IPS-NIHi7 (cell line): ENCODE measurements around the gene KIAA1671.
"Not testable (repeated sequence)": the region's sequence is repeated elsewhere in the genome, so short reads cannot be mapped to it uniquely, and the experiment has no call there.

Source experiments
- DNase-seq: peaks from one replicate; pipeline ENCODE4 v3.0.0; 2012; ENCODE audit warnings: mixed read lengths; ENCODE audit errors: extremely low spot score

Gene KIAA1671

GRCh38 chr22:24951942-24952836, at the start of gene KIAA1671:
TSS of gene KIAA1671 (plus strand) at chr22:24952716. CDS start at chr22:25028000, 75,284 bp downstream.
- DNase-seq, result peak; percentile 97

GRCh38 chr22:24905909-24906308, 46.6 kb upstream of the KIAA1671 start:
- no peak for DNase-seq

DNA sequence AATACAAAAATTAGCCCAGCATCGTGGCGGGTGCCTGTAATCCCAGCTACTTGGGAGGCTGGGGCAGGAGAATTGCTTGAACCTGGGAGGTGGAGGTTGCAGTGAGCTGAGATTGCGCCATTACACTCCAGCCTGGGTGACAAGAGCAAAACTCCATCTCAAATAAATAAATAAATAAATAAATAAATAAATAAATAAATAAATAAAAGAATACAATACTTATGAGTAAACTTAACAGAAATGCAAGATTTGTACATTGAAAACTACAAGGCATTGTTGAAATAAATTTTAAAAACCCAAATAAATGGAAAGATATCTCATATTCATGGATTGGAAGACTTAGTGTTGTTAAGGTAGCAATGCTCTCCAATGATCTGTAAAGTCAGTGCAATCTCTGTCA, 45.4 kb upstream of the KIAA1671 start:
- not testable (repeated sequence) for DNase-seq

DNA sequence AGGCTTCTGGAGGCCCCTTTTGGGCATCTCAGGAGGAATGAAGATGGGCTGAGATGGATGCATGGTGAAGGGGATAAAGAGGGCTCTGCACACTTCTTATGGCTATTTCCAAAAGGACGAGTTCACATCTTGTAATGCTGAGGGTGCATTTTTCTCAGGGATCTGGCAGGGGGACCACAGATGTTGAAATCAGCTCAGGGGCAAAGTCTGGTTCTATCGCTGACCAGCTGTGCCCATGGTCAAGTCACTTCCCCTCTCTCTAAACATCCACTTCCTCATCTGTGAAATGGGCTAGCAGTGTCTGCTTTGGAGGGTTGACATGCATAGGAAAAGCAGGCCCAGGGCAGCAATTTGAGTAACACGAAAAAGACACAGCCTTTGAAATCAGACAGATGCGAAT, 32.5 kb upstream of the KIAA1671 start:
- DNase-seq, result no peak

GRCh38 chr22:24925586-24926427, 26.7 kb upstream of the KIAA1671 start:
- DNase-seq, result peak; percentile 63

DNA sequence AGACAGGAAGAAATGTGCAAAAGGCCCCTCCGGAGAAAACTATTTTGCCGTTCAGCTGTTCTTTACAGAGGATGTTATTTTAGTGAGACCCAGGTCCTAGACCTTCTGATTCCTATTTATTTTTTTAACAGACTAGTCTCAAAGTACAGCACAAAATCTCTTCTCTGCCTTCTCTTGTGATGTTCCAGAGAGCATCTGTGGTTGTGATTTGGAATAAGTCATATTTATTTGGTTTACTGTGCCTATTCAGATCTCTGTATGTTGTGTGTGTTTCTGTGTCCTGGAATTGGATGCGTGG, 26.1 kb upstream of the KIAA1671 start:
- no peak for DNase-seq

- no peak for DNase-seq
Observed at GRCh38 chr22:24926849-24927579, 25.5 kb upstream of the KIAA1671 start.

DNA sequence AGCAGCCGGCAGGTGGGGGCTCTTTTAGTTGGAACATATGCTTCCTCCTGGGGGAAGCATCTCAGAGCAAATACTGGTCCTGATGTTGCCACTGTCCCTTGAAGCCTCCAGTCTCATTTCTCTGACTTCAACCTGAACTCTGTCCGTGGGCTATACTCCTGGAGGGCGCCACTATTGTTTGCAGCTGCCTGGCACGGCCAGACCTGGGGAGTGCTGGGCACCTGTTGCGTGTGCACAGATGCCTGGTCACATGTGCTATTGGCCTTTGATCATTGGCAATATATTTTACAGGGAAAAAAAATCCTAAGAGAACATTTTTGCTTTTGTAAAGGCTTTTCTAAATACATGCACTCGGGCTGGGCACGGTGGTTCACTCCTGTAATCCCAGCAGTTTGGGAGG, 24.2 kb upstream of the KIAA1671 start:
- DNase-seq, result no peak

DNA sequence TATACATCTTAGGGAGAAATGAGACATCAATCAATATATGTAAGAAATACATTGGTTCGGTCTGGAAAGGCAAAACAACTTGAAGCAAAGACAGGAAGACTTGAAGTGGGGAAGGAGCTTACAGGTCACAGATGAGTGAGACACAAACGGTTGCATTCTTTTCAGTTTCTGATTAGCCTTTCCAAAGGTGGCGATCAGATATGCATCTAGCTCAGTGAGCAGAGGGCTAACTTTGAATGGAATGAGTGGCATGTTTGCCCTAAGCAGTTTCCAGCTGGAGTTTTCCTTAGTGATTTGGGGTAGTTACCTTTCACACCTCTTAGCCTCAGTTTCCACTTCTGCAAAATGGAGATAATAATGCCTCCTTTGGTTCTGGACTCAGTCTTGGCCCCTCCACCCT, 21.8 kb upstream of the KIAA1671 start:
- no peak for DNase-seq

- no peak for DNase-seq
Observed at GRCh38 chr22:24935771-24936483, 16.6 kb upstream of the KIAA1671 start.

DNA sequence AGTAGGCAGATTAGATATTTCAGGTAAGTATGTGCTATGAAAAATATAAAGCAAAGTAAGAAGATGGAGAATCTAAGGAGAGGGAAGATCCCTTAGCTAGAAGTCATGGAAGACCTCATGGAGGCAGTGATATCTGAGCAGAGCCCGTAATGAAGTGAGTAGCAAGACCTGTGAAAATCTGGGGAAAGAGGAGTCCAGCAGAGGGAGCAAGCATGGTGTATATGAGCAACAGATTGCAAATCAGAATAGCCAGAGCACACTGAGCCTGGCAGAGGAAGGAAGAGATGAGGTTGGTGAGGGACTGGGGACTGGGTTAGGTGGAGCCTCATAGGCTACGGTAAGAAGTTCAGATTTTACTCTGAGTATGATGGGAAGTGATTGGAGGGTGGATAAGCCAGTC, 15.4 kb upstream of the KIAA1671 start:
- peak; percentile 67 for DNase-seq

DNA sequence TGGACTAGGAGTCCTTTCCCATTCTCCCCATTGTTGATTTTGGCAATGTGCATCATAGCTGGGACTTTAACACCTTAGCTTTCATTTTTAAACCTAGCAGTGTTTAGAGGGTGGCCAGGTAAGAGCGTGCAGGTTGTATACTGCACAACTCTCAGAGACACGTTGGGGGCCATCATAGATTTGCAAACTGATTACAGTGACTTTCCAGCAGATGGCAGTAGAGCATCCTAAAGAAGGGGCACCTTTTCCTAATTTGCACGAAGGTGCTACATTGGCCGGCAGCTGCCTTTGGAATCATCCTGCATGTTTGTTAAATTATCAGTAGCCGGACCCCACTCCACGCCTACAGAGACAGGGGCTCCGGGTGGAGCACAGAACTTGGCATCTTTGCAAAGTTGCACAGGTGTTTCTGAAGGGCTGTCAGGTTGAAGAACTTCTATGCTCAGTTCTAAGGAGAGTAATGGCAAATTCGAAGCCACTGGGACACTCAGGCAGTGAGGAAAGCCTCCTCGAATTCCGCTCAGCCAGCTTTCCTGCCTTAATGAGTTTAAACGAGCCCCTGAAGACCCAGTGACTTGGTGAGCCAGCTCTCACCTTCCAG, 13.7 kb upstream of the KIAA1671 start:
- DNase-seq, result peak; percentile 76

DNA sequence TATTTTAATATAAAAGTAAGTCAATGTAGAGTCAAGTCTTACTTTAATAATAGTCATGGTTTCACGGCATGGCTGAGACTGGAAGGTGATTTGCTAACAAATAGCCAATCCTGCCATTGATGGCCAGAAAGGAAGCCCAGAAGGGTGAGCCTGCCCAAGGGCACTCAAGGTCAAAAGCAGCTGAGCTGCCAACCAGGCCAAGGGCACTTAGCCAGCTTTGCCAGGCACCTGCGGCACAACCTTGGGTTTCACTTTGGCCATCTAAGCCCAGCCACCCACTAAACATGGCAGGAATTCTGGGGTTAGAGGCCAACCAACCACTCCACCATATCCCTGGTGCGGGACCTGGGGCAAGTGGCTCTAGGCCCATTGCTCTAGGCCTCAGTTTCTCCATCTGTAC, 10.2 kb upstream of the KIAA1671 start:
- DNase-seq, result no peak

GRCh38 chr22:24944217-24944937, 8.1 kb upstream of the KIAA1671 start:
- DNase-seq, result no peak

DNA sequence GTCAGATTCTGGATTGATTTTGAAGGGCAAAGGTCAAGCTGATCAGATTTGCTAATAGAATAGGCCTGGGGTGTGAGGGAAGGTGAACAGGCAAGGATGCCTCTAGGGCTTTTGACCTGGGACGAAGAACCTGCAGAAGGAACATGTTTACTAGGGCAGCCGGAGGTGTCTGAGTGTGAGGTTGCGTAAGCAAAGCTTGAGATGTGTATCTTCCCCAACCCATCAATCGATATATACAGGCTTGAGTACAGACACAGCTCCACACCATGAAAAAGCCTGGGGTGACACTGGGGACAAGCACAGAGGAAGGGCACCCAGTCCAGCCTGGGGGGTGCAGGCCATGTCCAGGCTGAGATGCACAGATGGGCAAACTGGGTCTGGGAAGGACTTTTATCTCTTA, 7.1 kb upstream of the KIAA1671 start:
- DNase-seq, result no peak

DNA sequence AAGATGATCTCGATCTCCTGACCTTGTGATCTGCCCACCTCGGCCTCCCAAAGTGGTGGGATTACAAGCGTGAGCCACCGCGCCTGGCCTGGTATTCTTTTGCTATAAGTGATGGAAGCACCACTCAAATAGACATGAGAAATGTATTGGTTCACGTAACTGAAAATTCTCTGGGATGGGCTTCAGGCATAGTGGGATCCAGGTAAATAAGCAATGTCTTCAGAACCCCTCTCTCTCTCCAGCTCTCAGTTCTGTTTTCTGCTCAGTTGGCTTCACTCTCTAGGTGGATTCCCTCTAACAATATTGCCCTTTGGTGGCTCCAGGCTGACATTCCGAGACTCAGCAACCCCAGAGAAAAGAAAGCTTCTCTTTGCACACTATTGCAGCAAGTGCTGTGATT, 5.1 kb upstream of the KIAA1671 start:
- no peak for DNase-seq

DNA sequence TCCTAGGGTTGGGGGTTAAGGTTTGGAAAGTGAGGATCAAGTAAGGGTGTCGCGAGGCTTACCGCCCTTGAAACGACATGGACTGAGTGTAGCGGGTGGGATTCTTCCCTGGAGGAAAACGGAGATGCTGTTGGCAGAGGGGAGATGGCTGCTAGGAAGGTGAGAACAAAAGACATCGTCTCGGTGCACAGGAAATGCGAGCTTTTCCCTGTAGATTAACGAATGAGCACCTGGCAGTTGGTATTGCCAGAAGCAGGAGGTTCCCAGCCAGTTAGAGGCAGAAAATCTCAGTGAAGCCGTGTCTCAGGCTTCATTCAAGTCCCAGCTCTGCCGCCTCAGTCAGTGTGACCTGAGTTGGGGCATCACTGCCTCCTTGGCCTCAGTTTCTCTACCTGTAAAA, 4.6 kb upstream of the KIAA1671 start:
- DNase-seq, result no peak

DNA sequence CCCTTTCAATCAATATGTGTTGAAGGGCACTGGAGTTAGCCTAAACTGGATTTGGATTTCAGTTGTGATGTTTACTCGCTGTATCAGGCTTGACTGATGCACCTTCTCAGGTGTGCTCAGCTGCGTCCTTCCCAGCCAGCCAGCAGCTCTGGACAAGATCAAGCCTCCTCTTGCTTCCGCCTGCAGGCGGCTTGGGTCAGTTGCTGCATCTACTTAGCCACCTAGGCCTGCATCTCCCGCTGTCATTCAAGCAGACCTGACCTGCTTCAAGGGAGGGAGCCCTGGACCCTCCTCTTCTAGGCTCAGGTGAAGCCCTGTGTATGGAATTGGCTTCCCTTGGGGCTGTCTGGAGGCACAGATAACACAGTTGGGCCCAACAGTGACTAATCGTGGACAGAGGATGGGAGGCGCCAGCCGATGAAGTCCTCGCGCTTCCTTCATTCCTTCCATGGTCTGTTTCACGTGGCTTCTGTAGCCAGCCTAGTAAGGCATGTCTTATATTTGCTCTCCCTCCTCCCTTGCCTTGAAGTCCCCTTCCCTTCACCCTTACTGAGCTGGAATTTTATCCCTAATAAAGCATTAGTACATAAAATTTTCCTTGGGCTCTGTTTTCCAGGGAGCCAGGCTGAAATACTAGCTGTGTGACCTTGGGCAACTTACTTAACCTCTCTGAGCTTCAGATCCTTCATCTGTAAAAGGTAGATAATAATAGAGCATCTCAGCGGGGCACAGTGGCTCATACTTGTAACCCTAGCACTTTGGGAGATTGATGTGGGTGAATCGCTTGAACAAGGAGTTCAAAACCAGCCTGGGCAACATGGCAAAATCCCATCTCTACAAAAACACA, 3.9 kb upstream of the KIAA1671 start:
- no peak for DNase-seq

DNA sequence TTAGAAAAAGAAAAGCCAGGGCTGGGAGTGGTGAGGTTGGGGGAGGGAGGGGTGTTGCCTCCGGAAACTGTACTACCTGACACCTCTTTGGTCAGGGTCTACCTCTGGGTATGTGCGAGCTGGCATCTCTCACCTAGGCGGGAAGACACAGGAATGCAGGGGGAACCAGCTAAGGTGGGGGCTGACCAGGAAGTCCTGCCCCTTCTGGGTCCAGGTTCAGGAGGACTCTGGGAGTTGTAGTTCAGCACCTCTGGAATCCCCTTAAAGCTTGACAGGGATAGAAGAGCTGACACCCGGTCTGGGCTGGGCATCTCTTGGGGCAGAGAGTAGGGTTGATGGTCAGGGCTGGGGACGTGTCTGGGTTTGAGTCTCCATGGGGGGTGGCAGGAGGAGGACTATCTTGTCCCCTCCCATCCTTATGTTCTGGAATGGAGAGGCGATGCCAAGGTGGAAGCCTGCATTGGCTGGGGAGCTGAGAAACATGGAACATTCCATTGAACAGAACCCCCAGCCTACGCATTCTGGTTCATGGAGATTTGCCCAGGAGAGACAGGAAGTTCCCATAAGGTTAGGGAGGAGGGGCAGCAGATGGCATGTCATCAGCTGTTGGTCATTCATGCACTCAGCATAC, 2.1 kb upstream of the KIAA1671 start:
- DNase-seq, result peak; percentile 84
